ENCODE results near the gene G3BP1.

G3BP1 gene

GRCh38 chr5:151735646-151736045 is 36.1 kb upstream of the G3BP1 start:
- TF ChIP-seq ZFX (IDR thresholded peaks at IDR 0.05): no peak
- no peak for TF ChIP-seq CTCF (conservative IDR thresholded peaks at IDR 0.05)
- H3K27ac ChIP-seq: no peak overlapping the region

GRCh38 chr5:151737431-151737830 is 34.3 kb upstream of the G3BP1 start:
- no peak for TF ChIP-seq ZFX (IDR thresholded peaks at IDR 0.05)
- TF ChIP-seq CTCF (conservative IDR thresholded peaks at IDR 0.05): no peak
- H3K27ac ChIP-seq: no peak overlapping the region

GRCh38 chr5:151738125-151738848 is 33.5 kb upstream of the G3BP1 start:
- no peak overlapping the region for H3K27ac ChIP-seq
- TF ChIP-seq CTCF (conservative IDR thresholded peaks at IDR 0.05): no peak
- no peak for TF ChIP-seq ZFX (IDR thresholded peaks at IDR 0.05)

- TF ChIP-seq CTCF (conservative IDR thresholded peaks at IDR 0.05) (no peak), ZFX (IDR thresholded peaks at IDR 0.05) (no peak)
- no peak overlapping the region for H3K27ac ChIP-seq
Measured at GRCh38 chr5:151739395-151739794, 32.4 kb upstream of the G3BP1 start.

GRCh38 chr5:151739939-151740335 is 31.8 kb upstream of the G3BP1 start:
- TF ChIP-seq CTCF (conservative IDR thresholded peaks at IDR 0.05) (no peak), ZFX (IDR thresholded peaks at IDR 0.05) (no peak)
- no peak overlapping the region for H3K27ac ChIP-seq

GRCh38 chr5:151740336-151740942 is 31.3 kb upstream of the G3BP1 start:
- no peak overlapping the region for H3K27ac ChIP-seq
- peak; percentile 92 for TF ChIP-seq CTCF (conservative IDR thresholded peaks at IDR 0.05)
- no peak for TF ChIP-seq ZFX (IDR thresholded peaks at IDR 0.05)

GRCh38 chr5:151740958-151741373 is 30.8 kb upstream of the G3BP1 start:
- no peak overlapping the region for H3K27ac ChIP-seq
- TF ChIP-seq ZFX (IDR thresholded peaks at IDR 0.05): no peak
- TF ChIP-seq CTCF (conservative IDR thresholded peaks at IDR 0.05): peak; percentile 68
